ENCODE data around the gene PRR36.
A peak's percentile ranks its signal among the peaks of the same experiment; 100 is the strongest.

Gene PRR36

DNA sequence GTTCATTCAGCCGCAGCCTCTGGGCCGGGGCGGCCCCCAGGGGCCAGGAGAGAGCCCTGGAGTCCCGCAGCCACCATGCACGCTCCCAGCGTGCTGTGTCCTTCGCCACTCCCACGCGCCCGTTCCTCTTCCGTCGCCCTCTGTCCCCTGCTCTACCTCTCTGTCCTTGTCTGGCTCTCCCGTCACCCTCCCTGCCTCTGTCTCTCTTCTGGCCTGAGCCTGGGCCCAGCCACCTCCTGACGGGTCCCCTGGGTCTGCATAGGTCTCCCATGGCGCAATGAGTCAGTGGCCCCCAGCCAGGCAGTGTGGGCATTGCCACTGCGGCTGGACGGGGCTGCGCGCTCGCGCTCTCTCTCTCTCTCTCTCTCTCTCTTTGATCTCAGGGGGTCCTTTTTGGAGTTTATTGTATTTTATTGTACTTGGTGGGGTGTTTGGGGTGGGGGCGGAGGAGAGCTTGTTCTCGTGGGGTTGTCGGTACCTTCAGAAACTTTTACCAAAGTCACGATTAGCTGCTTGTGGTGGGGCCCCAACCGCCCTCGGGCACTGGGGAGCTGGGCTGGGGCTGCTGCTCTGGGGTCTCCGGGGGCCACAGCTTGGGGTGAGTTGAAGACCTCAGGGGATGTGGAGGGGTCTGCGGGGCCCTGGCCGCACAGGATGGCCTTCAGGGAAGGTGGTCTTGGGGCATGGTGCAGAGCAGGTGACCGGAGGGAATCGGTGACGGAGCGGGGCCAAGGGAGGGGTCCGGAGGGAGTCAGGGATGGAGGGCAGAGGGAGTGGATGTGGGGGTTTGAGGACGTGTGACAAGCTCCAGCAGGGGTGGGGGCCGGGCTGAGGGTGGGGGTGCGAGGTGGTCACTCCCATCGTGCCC is 38.7 kb upstream of the PRR36 start:
- DNase-seq (ENCODE audit: low read depth): no peak

GRCh38 chr19:7912144-7912696 is 38.0 kb upstream of the PRR36 start:
- no peak for DNase-seq (ENCODE audit: low read depth)

- no peak for DNase-seq (ENCODE audit: low read depth)
Measured at GRCh38 chr19:7911508-7912143, 37.4 kb upstream of the PRR36 start.

GRCh38 chr19:7910321-7911161 is 36.4 kb upstream of the PRR36 start:
- DNase-seq (ENCODE audit: low read depth): no peak

GRCh38 chr19:7909471-7910067 is 35.4 kb upstream of the PRR36 start:
- DNase-seq (ENCODE audit: low read depth): no peak

GRCh38 chr19:7908742-7909461 is 34.7 kb upstream of the PRR36 start:
- DNase-seq (ENCODE audit: low read depth): no peak

DNA sequence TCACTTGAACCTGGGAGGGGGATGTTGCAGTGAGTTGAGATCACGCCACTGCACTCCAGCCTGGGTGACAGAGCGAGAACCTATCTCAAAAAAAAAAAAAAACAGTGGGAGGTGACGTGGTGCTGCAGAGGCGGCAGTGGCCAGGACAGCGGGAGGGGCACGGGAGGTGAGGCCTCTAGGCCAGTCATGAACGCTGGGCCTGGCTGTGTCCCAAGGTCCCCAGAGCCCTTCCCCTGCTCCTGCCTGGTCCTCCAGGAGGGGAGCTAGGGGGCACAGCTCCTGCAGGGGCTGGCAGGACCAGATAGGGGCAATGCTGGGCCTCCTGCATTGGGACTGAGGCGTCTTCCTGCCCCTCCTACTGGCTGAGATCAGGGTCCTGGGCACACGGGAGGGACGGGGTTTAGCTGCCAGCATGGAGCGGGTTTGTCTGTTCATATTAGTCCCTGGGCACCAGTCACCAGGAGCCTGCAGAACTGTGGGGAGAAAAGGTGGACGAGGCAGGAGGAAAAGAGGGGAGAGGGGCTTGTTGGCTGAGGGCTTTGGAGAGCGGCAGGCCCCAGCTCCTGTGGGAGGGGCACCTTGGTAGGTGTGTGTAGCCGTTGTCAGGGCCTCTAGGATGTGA is 34.0 kb upstream of the PRR36 start:
- no peak for DNase-seq (ENCODE audit: low read depth)

DNA sequence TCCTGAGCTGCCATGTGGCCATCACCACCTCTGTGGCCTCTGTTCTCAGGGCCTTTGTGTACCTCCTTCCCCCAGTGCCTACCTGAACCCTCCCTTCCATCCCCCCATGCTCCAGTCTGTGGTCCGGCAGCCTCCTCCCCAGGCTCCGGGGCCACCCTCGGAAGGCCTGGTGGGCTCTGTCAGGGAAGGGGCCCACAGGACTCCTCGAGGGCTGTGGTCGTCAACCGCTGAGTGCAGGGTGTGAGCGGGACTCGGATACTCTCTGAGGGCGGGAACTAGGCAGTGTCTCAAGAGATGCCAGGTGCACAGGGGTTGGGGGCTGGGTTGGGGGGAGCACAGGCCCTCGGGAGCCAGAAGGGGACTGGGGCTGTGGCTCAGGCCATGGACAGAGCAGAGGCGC is 33.4 kb upstream of the PRR36 start:
- no peak for DNase-seq (ENCODE audit: low read depth)

- no peak for DNase-seq (ENCODE audit: low read depth)
Measured at GRCh38 chr19:7907122-7907521, 32.9 kb upstream of the PRR36 start.

GRCh38 chr19:7905859-7906258 is 31.7 kb upstream of the PRR36 start:
- DNase-seq (ENCODE audit: low read depth): no peak

DNA sequence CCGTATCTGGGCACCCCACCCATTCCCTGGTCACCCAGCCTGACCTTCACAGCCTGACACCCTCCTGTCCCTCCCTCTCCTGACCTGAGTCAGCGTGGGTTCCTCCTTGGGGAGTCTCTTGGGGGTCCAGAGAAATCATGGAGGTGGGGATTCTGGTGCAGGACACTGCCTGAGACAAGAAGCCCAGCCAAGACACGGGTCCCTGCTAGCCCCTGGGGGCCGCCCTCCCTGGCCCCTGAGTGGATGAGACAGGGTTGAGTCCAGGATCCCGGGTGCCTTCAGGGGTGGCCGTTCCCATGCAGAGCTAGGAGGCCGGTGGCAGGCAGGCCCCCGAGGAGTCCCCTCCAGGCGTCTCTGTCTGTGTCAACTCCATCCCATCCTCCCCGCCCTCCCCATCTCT is 31.1 kb upstream of the PRR36 start:
- DNase-seq (ENCODE audit: low read depth): no peak

DNA sequence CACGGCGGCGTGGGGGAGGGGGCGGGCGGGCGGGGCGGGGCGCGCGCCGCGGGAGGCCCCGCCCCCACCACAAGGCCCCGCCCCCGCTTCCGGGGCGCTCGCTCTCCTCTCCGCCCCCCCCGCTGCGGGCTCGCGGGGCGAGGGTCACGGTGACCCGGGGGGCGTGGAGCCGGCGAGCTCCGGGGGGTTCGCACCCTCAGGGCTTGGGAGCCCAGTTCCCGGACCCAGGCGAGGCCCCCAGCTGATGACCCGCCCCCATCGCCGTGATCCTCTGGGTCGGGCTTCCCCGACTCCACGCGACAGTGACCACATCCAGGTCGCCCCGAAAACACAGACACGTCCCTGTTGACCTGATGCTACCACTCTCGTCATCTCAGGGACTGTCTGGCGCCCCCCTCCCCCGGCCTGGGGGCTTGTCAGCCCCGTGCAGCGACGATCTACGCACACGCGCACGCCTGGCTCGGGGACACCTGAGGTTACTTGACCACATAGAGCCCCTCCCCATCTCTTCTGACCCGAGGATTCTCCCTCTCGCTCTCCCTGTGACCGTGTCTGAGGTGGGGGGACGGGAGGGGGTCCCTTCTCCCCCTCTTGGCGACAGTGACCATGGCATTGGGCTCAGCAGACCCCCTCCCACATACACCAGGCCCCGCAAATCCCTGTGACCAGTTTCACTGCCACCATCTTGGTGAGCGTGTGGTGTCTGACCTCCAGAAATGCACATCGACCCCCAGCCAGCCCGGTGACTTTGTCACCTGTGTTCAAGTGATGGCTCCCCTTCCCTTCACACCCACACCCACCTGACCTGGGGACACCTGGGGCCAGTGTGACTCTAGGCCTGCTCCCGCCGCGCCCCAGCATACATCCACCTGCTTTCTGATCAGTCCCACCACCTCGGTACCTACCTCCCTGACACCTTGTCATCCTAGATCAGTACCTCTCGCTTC is 30.2 kb upstream of the PRR36 start:
- DNase-seq (ENCODE audit: low read depth): peak; percentile 32

DNA sequence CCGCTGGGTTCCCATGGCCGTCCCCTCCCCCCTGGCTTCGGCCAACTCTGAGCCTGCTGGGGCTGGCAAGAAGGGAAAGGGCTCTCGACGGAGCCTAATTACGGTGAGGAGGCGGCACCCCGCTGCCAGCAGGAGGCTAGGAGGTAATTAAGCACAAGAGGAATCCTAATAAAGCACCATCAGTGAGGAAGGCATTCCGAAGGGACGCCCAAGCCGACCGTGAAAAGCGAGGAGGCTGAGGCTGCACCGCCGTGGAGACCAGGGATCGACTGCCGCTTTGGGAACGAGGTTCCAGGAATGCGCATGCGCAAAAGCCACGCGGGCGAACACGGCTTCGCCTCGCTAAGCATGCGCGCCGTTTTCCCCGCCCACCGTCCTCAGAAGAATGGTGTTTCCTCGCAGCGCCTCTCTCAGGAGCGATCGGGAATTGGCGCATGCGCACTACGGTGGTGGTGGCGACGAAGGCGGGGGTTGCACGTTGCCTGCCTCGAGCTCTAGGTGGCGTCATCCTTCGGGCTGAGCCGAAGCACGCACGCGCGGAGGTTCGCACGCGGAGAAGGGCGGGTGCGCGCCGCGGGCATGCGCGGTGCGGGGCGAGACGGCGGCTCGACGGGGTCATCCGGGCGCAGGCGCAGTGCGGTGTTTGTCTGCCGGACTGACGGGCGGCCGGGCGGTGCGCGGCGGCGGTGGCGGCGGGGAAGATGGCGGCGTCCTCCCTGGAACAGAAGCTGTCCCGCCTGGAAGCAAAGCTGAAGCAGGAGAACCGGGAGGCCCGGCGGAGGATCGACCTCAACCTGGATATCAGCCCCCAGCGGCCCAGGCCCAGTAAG is 29.3 kb upstream of the PRR36 start, which contains the start of gene MAP2K7:
Gene MAP2K7 (plus strand): TSS at position 634 of the 830 bp plus-strand sequence. CDS start 68 bp downstream, at position 702.
- peak; percentile 100 for DNase-seq (ENCODE audit: low read depth)

GRCh38 chr19:7902796-7903243 is 28.6 kb upstream of the PRR36 start:
- no peak for DNase-seq (ENCODE audit: low read depth)

GRCh38 chr19:7901337-7901736 is 27.1 kb upstream of the PRR36 start:
- DNase-seq (ENCODE audit: low read depth): no peak

DNA sequence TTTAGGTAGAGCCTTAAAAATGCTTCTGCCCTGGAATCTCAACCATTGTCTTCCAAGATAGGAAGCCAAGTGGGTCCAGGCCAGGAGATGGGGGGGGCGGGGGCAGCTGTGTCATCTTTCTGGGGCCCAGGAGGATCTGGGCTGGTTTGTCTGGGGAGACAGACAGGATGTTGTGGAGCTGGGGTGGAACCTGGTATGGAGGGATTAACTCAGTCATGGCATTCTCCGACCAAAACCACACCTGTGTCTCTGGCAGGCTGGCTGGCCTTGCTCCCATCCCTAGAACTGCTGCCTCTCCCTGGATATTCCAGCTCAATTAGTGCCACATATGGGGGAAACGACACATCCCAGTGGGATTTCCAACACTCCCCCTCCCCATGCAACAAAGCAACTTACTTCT is 26.7 kb upstream of the PRR36 start:
- no peak for DNase-seq (ENCODE audit: low read depth)

GRCh38 chr19:7900401-7900870 is 26.2 kb upstream of the PRR36 start:
- no peak for DNase-seq (ENCODE audit: low read depth)

- no peak for DNase-seq (ENCODE audit: low read depth)
Measured at GRCh38 chr19:7899751-7900378, 25.7 kb upstream of the PRR36 start.

Data from activated T-cell treated with anti-CD3 and anti-CD28 coated beads for 24 hours (primary cell).